Psoas muscle (tissue), 8 donors: ENCODE results near the gene ENPP3. TPM values are rescaled to one million over a fixed set of nuclear protein-coding genes. Genes with fewer than 3 reads are reported as not detected.

Experiments
- ATAC-seq, 4 donors: fragments of 200-7000 bp; cut with Tn5 transposase; one replicate each; pipeline ENCODE4 v1.9.1; 2020; ENCODE audit warnings: moderate library complexity in 3 of 4, mild to moderate bottlenecking in 2 of 4
- DNase-seq, 2 donors: peaks; one replicate each; pipeline ENCODE4 v3.0.0-alpha.2; 2020
- H3K27ac ChIP-seq: fragments of 200-600 bp; one replicate; pipeline ENCODE4 v1.8.0; 2022
- H3K27me3 ChIP-seq, 3 donors: fragments of 200-600 bp in 1 of 3; one replicate each; pipeline versions ENCODE4 v1.6.1 to v1.8.0; 2013 to 2022; ENCODE audit warnings: low read length in 2 of 3, mild to moderate bottlenecking in 2 of 3, moderate library complexity in 1 of 3; ENCODE audit not compliant: insufficient read depth in 3 of 3
- H3K36me3 ChIP-seq, 2 donors: fragments of 200-600 bp in 1 of 2; one replicate each; pipeline versions ENCODE4 v1.6.1 to v1.8.0; 2013 to 2022; ENCODE audit warnings: low read depth in 1 of 2, mild to moderate bottlenecking in 1 of 2, moderate library complexity in 1 of 2; ENCODE audit not compliant: insufficient read depth in 1 of 2
- H3K4me1 ChIP-seq: fragments of 200-600 bp; one replicate; pipeline ENCODE4 v1.8.0; 2022
- H3K4me3 ChIP-seq: fragments of 200-600 bp; one replicate; pipeline ENCODE4 v1.8.0; 2022; ENCODE audit warnings: mild to moderate bottlenecking
- H3K9me3 ChIP-seq: fragments of 200-600 bp; one replicate; pipeline ENCODE4 v1.8.0; 2022
- CTCF ChIP-seq: fragments of 200-600 bp; IDR thresholded peaks from one replicate; pipeline ENCODE4 v1.8.0; 2022; ENCODE audit warnings: antibody characterized with exemption
- WGBS, 3 donors: extraction: QIAGEN DNeasy Blood & Tissue Kit; methylation state at CpG; one replicate each; pipeline versions ENCODE4 v1.1.6 to v1.1.7; 2013; 5-methylcytosine and 5-hydroxymethylcytosine counted together
- intact Hi-C, 2 donors: fragments of 100-400 bp; cut with DNase I; formaldehyde crosslinking; loops; one replicate each; pipeline versions ENCODE4 v1.11.0 to v1.14.2; 2022
- polyA plus RNA-seq, 3 donors: library from polyadenylated mRNA; stranded (reverse); fragments of 200-250 nt; gene quantifications; one replicate each; pipeline ENCODE4 v1.2.3, GENCODE V29; 2013
- total RNA-seq, 4 donors: library from RNA; stranded (reverse); fragmentation: NEBNext Ultra II Directional in 2 of 4; extraction: Animal tissue kit (Norgen Biotek cat#: 25700) in 2 of 4; gene quantifications; one replicate each; pipeline versions ENCODE4 v1.2.1 to v1.2.4, GENCODE V29; 2021 to 2023
- donor health status: healthy with polysubstance abuse.
- donor health status: DM: no; HTN: no; CAD: no; lungs with moderate emphysema.
- donor health status: Bipolar disorder and iron deficiency.
- donor health status: healthy.
- donor health status: DM: yes; HTN: yes; CAD: no.
- donor health status: DM: no; HTN: no; CAD: no.
- donor health status: DM: no; HTN: no; CAD: no.
- donor health status: DM: yes; HTN: yes; CAD: no.

ENPP3 gene
- total and polyA plus RNA-seq, 7 donors = 0.04 to 0.34 (median 0.13) TPM; not detected in 1

- 47 to 57% (median 57%) methylated on average over 2 of the region's 2 CpGs for WGBS, 3 donors
- intact Hi-C loops = no loop called here
- H3K4me1 ChIP-seq = no peaks in the 10 kb centered on the region
- DNase-seq (no peak), ATAC-seq (no peak)
- H3K27me3 ChIP-seq = no peaks in the 10 kb centered on the region
- H3K4me3 ChIP-seq = no peak overlapping the region
- no peak for TF ChIP-seq CTCF
- H3K36me3 ChIP-seq = no peaks in the 10 kb centered on the region
- no peaks in the 10 kb centered on the region for H3K9me3 ChIP-seq
- H3K27ac ChIP-seq = no peak overlapping the region
Measured at GRCh38 chr6:131682442-131682841, 45.3 kb downstream of the ENPP3 start.

DNA sequence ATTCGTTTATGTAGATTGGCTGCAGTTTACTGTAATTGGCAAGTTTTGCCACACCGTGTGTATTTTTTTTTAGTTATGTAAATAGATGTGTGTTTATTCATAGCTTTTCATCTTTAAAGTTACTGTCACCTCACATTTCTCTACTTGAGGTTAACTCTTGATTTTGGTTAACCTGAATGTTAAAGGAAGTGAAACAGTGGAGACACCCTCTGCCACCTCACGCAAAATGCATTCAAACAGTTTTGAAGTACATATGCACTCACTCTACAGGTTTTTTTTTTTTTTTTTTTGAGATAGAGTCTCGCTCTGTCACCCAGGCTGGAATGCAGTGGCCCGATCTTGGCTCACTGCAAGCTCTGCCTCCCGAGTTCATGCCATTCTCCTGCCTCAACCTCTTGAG is 46.4 kb downstream of the ENPP3 start:
- Histone ChIP-seq H3K36me3 (no peaks in the 10 kb centered on the region), H3K27me3 (no peaks in the 10 kb centered on the region), H3K27ac (no peak overlapping the region), H3K4me3 (no peak overlapping the region), H3K4me1 (no peaks in the 10 kb centered on the region), H3K9me3 (no peaks in the 10 kb centered on the region)
- no peak for TF ChIP-seq CTCF
- DNase-seq (no peak), ATAC-seq (no peak)
- intact Hi-C loops = no loop called here
- WGBS, 3 donors = 86 to 91% (median 86%) methylated on average over 6 of the region's 6 CpGs

- no peak for DNase-seq
Measured at GRCh38 chr6:131685266-131685780, 48.2 kb downstream of the ENPP3 start.

DNA sequence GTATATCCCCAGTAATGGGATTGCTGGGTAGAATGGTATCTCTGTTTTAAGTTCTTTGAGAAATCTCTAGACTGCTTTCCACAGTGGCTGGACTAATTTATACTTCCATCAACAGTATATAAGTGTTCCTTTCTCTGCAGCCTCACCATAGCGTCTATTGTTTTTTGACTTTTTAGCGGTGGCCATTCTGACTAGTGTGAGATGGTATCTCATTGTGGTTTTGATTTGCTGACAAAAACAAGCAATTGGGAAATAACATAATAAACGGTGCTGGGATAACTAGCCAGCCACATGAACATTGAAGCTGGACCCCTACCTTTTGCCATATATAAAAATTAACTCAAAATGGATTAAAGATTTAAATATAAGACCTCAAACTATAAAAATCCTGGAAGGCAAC is 49.9 kb downstream of the ENPP3 start:
- intact Hi-C loops = no loop called here
- DNase-seq (no peak), ATAC-seq (no peak)
- Histone ChIP-seq H3K27me3 (no peaks in the 10 kb centered on the region), H3K4me3 (no peak overlapping the region), H3K4me1 (no peaks in the 10 kb centered on the region), H3K27ac (no peak overlapping the region), H3K9me3 (no peaks in the 10 kb centered on the region), H3K36me3 (no peaks in the 10 kb centered on the region)
- TF ChIP-seq CTCF = no peak
- 90 to 92% (median 91%) methylated on average over 3 of the region's 3 CpGs for WGBS, 3 donors

More at GRCh38 chr6:131685266-131685780, 48.2 kb downstream of the ENPP3 start:
- Histone ChIP-seq H3K4me1 (no peaks in the 10 kb centered on the region), H3K4me3 (no peak overlapping the region), H3K27ac (no peak overlapping the region), H3K9me3 (no peaks in the 10 kb centered on the region), H3K36me3 (no peaks in the 10 kb centered on the region), H3K27me3 (no peaks in the 10 kb centered on the region)
- WGBS, 3 donors = 90 to 99% (median 95%) methylated on average over 4 of the region's 4 CpGs
- intact Hi-C loops = no loop called here
- no peak for TF ChIP-seq CTCF
- no peak for ATAC-seq

- Histone ChIP-seq H3K4me1 (no peaks in the 10 kb centered on the region), H3K27ac (no peak overlapping the region), H3K9me3 (no peaks in the 10 kb centered on the region), H3K27me3 (no peaks in the 10 kb centered on the region), H3K4me3 (no peak overlapping the region), H3K36me3 (no peaks in the 10 kb centered on the region)
- ATAC-seq (no peak), DNase-seq (no peak)
- 91 to 96% (median 95%) methylated on average over 1 of the region's 1 CpG for WGBS, 3 donors
- intact Hi-C loops = no loop called here
- no peak for TF ChIP-seq CTCF
Measured at GRCh38 chr6:131688286-131688685, 51.2 kb downstream of the ENPP3 start.
